ENCODE measurements around the gene RAB7A. TPM values are rescaled to one million over a fixed set of nuclear protein-coding genes. Genes with fewer than 3 reads are reported as not detected.
A peak's percentile ranks its signal among the peaks of the same experiment; 100 is the strongest.

Gene RAB7A
- total and polyA plus RNA-seq, 2 donors (not counting 1 experiment from before 2014, with no cell fraction given), result 62.7 to 138 TPM

GRCh38 chr3:128845778-128846485 is 119.9 kb downstream of the RAB7A start:
- H3K79me2 ChIP-seq (ENCODE audit: control insufficient read depth, insufficient read depth, low read length), result no peaks in the 10 kb centered on the region
- peak overlapping the region; percentile 56 for H3K27ac Mint-ChIP-seq
- intact Hi-C loops (cut with micrococcal nuclease), result loop anchor here (1.0 to 5.0 kb wide), 3 partner anchors 33 to 165 kb away; partner anchors contain the start of gene ACAD9
- WGBS (ENCODE audit: insufficient coverage), result 3% methylated on average over 30 of the region's 32 CpGs
- H3K4me1 ChIP-seq (ENCODE audit: control insufficient read depth in 2 of 2, insufficient read depth in 2 of 2, low read length in 2 of 2), result peaks cover 11 to 17% of the 10 kb centered on the region in 2 donors
- H3K4me3 Mint-ChIP-seq, result peak overlapping the region; percentile 85
- H3K9ac ChIP-seq (ENCODE audit: low read length), result peak overlapping the region; percentile 73
- CTCF ChIA-PET, result interaction anchor here (0.5 to 3.0 kb wide), 17 partner anchors 10 to 815 kb away, joined by 3 to 30 read pairs (median 3); no protein-coding TSS in a partner anchor
- DNase-seq (peak; percentile 82), ATAC-seq (ENCODE audit: low read depth) (peak; percentile 86)
- H2AFZ ChIP-seq (ENCODE audit: insufficient read depth, low read depth, low read length, poor library complexity, severe bottlenecking), result peak overlapping the region; percentile 98
- H3K4me2 ChIP-seq (replicated peaks; ENCODE audit: low read depth, low read length, poor library complexity, severe bottlenecking), result peak overlapping the region; percentile 100
- peaks cover 11% of the 10 kb centered on the region for H3K4me1 Mint-ChIP-seq
- no peaks in the 10 kb centered on the region for H4K20me1 ChIP-seq (ENCODE audit: control insufficient read depth, insufficient read depth, low read length, poor library complexity, severe bottlenecking)
- no peaks in the 10 kb centered on the region for H3K27me3 ChIP-seq (replicated peaks in 1 of 4; ENCODE audit: control extremely low read depth in 1 of 4, control insufficient read depth in 3 of 4, insufficient read depth in 4 of 4, low read length in 3 of 4)
- POLR2A ChIA-PET, result interaction anchor here (1.0 kb wide), 1 partner anchor 165 kb away, joined by 3 read pairs; no protein-coding TSS in a partner anchor
- no peaks in the 10 kb centered on the region for H3K27me3 Mint-ChIP-seq
- H3K4me3 ChIP-seq (ENCODE audit: control extremely low read depth in 1 of 5, extremely low read depth in 1 of 5, insufficient read depth in 1 of 5, low read depth in 2 of 5, low read length in 4 of 5), result peak overlapping the region in 4 of 5 experiments; percentile 45 to 70 (median 58)
- peak; percentile 85 for TF ChIP-seq CTCF (IDR thresholded peaks at IDR 0.05)
- no peak for TF ChIP-seq EZH2 (IDR thresholded peaks at IDR 0.05; ENCODE audit: borderline replicate concordance, insufficient read depth, low read depth, low read length, poor library complexity, severe bottlenecking)
- no peaks in the 10 kb centered on the region for H3K36me3 ChIP-seq (replicated peaks in 1 of 2; ENCODE audit: control extremely low read depth in 1 of 2, control insufficient read depth in 1 of 2, extremely low read depth in 1 of 2, insufficient read depth in 2 of 2, low read length in 1 of 2)
- peak overlapping the region in 1 of 2 donors; percentile 52 for H3K27ac ChIP-seq (ENCODE audit: low read length in 2 of 2)
- no peaks in the 10 kb centered on the region for H3K9me3 ChIP-seq (ENCODE audit: control extremely low read depth in 1 of 3, control insufficient read depth in 2 of 3, insufficient read depth in 1 of 3, low read length in 2 of 3)
- no peaks in the 10 kb centered on the region for H3K9me3 Mint-ChIP-seq (ENCODE audit: insufficient read depth)

- H3K4me2 ChIP-seq (replicated peaks; ENCODE audit: low read depth, low read length, poor library complexity, severe bottlenecking), result peak overlapping the region; percentile 100
- peak overlapping the region; percentile 98 for H2AFZ ChIP-seq (ENCODE audit: insufficient read depth, low read depth, low read length, poor library complexity, severe bottlenecking)
- H3K4me3 ChIP-seq (ENCODE audit: control extremely low read depth in 1 of 5, extremely low read depth in 1 of 5, insufficient read depth in 1 of 5, low read depth in 2 of 5, low read length in 4 of 5), result peak overlapping the region in 3 of 5 experiments; percentile 45 to 70 (median 64)
- no peaks in the 10 kb centered on the region for H3K27me3 Mint-ChIP-seq
- TF ChIP-seq EZH2 (IDR thresholded peaks at IDR 0.05; ENCODE audit: borderline replicate concordance, insufficient read depth, low read depth, low read length, poor library complexity, severe bottlenecking), result no peak
- TF ChIP-seq CTCF (IDR thresholded peaks at IDR 0.05), result no peak
- no peaks in the 10 kb centered on the region for H4K20me1 ChIP-seq (ENCODE audit: control insufficient read depth, insufficient read depth, low read length, poor library complexity, severe bottlenecking)
- peak overlapping the region; percentile 85 for H3K4me3 Mint-ChIP-seq
- ChIA-PET POLR2A (interaction anchor here (0.6 to 1.0 kb wide), 2 partner anchors 166 to 220 kb away, joined by 3 to 4 read pairs; no protein-coding TSS in a partner anchor), CTCF (interaction anchor here (0.8 to 3.0 kb wide), 13 partner anchors 9 to 238 kb away, joined by 3 to 30 read pairs (median 4); no protein-coding TSS in a partner anchor)
- H3K9ac ChIP-seq (ENCODE audit: low read length), result peak overlapping the region; percentile 73
- peaks cover 11% of the 10 kb centered on the region for H3K4me1 Mint-ChIP-seq
- H3K27ac Mint-ChIP-seq, result peak overlapping the region; percentile 56
- H3K27me3 ChIP-seq (replicated peaks in 1 of 4; ENCODE audit: control extremely low read depth in 1 of 4, control insufficient read depth in 3 of 4, insufficient read depth in 4 of 4, low read length in 3 of 4), result no peaks in the 10 kb centered on the region
- H3K9me3 ChIP-seq (ENCODE audit: control extremely low read depth in 1 of 3, control insufficient read depth in 2 of 3, insufficient read depth in 1 of 3, low read length in 2 of 3), result no peaks in the 10 kb centered on the region
- 62% methylated on average over 10 of the region's 13 CpGs for WGBS (ENCODE audit: insufficient coverage)
- H3K27ac ChIP-seq (ENCODE audit: low read length in 2 of 2), result peak overlapping the region in 1 of 2 donors; percentile 52
- ATAC-seq (ENCODE audit: low read depth) (peak; percentile 3), DNase-seq (no peak)
- no peaks in the 10 kb centered on the region for H3K79me2 ChIP-seq (ENCODE audit: control insufficient read depth, insufficient read depth, low read length)
- no peaks in the 10 kb centered on the region for H3K9me3 Mint-ChIP-seq (ENCODE audit: insufficient read depth)
- intact Hi-C loops (cut with micrococcal nuclease), result loop anchor here (1.0 to 5.0 kb wide), 3 partner anchors 33 to 165 kb away; partner anchors contain the start of gene ACAD9
- peaks cover 11 to 17% of the 10 kb centered on the region in 2 donors for H3K4me1 ChIP-seq (ENCODE audit: control insufficient read depth in 2 of 2, insufficient read depth in 2 of 2, low read length in 2 of 2)
- H3K36me3 ChIP-seq (replicated peaks in 1 of 2; ENCODE audit: control extremely low read depth in 1 of 2, control insufficient read depth in 1 of 2, extremely low read depth in 1 of 2, insufficient read depth in 2 of 2, low read length in 1 of 2), result no peaks in the 10 kb centered on the region
Measured at GRCh38 chr3:128846486-128846891, 120.5 kb downstream of the RAB7A start.

Measured in B cell (primary cell).